Gastroesophageal sphincter (tissue), 3 donors: ENCODE data around the gene OCIAD1.

Experiments used
- CTCF ChIP-seq, 4 experiments: fragments of 200-600 bp in 2 of 4; fragments of 450-650 bp in 2 of 4; sonication (generic) in 1 of 4; IDR thresholded peaks; one replicate each; pipeline ENCODE4 v1.5.1; 2017 to 2019; ENCODE audit warnings: antibody characterized with exemption in 4 of 4, mild to moderate bottlenecking in 2 of 4, moderate library complexity in 2 of 4
- EP300 ChIP-seq: sonication (generic); formaldehyde crosslinking; IDR thresholded peaks from one replicate; pipeline ENCODE4 v1.6.1; 2017; ENCODE audit warnings: antibody characterized with exemption, mild to moderate bottlenecking
- POLR2A ChIP-seq, 2 donors: fragments of 450-650 bp; IDR thresholded peaks; one replicate each; pipeline ENCODE4 v1.6.1; 2017; ENCODE audit warnings: antibody characterized with exemption in 2 of 2, mild to moderate bottlenecking in 2 of 2, moderate library complexity in 1 of 2

GRCh38 chr4:48796927-48797679 is 33.8 kb upstream of the OCIAD1 start:
- TF ChIP-seq CTCF (IDR thresholded peaks at IDR 0.05) (no peak), POLR2A (IDR thresholded peaks at IDR 0.05) (no peak), EP300 (no peak)
